MCF 10A (cell line): ENCODE measurements around the gene PHF5A. TPM values are rescaled to one million over a fixed set of nuclear protein-coding genes. Genes with fewer than 3 reads are reported as not detected.

Experiments used
- BruUV-seq: library from RNA; stranded (reverse); fragments of 400-500 nt; replicated peaks from 2 replicates; lab custom pipeline; 2021; lab: Mats Ljungman, UMichigan
- CTCF ChIA-PET: fragments of 300-600 bp; sonication (Branson Sonifier 250); formaldehyde crosslinking; extraction: SDS; loops from one replicate; lab custom pipeline; 2021; ENCODE audit warnings: antibody characterized with exemption, inconsistent platforms; lab: Yijun Ruan, JAX
- POLR2A ChIA-PET: fragments of 300-600, 350-650 bp; sonication (Branson Sonifier 250); formaldehyde crosslinking; extraction: SDS; loops from one replicate; lab custom pipeline; 2020; ENCODE audit warnings: antibody characterized with exemption, inconsistent platforms; lab: Yijun Ruan, JAX
- DNase-seq: peaks from one replicate; pipeline ENCODE4 v3.0.0-alpha.2; 2018; ENCODE audit not compliant: unreplicated experiment
- H3K27ac Mint-ChIP-seq: one replicate; pipeline ENCODE4 v1.8.0; 2022; ENCODE audit warnings: mild to moderate bottlenecking, low read depth, mixed read lengths; ENCODE audit not compliant: unreplicated experiment
- H3K27me3 Mint-ChIP-seq: one replicate; pipeline ENCODE4 v1.8.0; 2022; ENCODE audit warnings: mixed read lengths; ENCODE audit not compliant: insufficient read depth, unreplicated experiment
- H3K36me3 Mint-ChIP-seq: one replicate; pipeline ENCODE4 v1.8.0; 2022; ENCODE audit warnings: mild to moderate bottlenecking, moderate library complexity, mixed read lengths; ENCODE audit not compliant: insufficient read depth, unreplicated experiment
- H3K4me1 Mint-ChIP-seq: one replicate; pipeline ENCODE4 v1.8.0; 2022; ENCODE audit warnings: mixed read lengths; ENCODE audit not compliant: insufficient read depth, unreplicated experiment
- H3K4me3 Mint-ChIP-seq: one replicate; pipeline ENCODE4 v1.8.0; 2022; ENCODE audit warnings: mild to moderate bottlenecking, moderate library complexity, mixed read lengths; ENCODE audit not compliant: unreplicated experiment
- H3K9me3 Mint-ChIP-seq: one replicate; pipeline ENCODE4 v1.8.0; 2022; ENCODE audit warnings: mixed read lengths; ENCODE audit not compliant: unreplicated experiment
- intact Hi-C: fragments of 100-400 bp; cut with micrococcal nuclease; formaldehyde crosslinking; loops from 2 replicates; pipeline ENCODE4 v1.14.1; 2022
- total RNA-seq: library from RNA; stranded (reverse); gene quantifications from 2 replicates; pipeline ENCODE4 v1.2.3, GENCODE V29; 2022
- TF ChIP-seq, protein P1 (sequence below): fragments of 200-600 bp; IDR thresholded peaks from one replicate; pipeline ENCODE4 v1.8.0; 2022; ENCODE audit warnings: antibody characterized with exemption, mild to moderate bottlenecking; ENCODE audit not compliant: unreplicated experiment

Gene PHF5A
- total RNA-seq, 1 experiment from 2014 or later = 62.3 TPM

DNA sequence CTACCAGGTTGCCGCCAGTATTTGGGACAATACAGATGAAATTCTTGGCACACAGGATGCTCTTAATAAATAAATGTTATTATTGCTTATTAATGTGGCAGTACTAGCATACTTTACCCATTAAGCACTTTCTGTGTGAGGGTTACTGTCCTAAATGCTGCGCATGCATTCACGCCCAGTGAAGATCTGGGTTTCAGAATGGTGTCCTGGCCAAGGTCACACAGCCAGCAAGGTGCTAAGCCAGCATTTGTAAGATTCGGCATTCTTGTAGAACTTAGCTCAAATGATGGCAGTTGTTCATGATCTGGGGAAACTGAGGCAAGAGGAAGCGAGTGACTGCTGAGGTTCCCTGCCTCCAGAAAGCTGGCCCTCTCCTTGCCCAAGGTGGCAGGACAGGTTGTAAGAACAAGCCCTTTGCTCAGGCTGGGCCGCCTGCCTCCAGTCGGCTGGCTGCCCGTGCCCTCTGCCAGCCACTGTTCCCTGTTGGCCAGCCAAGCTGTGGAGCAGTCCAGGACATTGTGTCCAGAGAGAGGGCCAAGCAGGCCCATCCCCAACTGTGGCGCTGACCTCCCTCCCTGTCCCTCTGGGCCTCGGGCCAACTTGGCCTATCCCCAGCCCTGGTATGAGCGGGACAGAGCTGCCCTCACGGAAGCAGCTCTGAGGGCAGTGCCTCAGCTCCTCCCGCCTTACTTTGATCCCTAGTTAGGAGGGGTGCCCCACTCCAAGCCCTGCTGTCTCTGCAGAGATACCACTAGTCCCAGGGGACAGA is 50.7 kb downstream of the PHF5A start:
- CTCF ChIA-PET = interaction anchor here (0.8 to 1.6 kb wide), 6 partner anchors 14 to 139 kb away, joined by 3 to 6 read pairs (median 3); no protein-coding TSS in a partner anchor

DNA sequence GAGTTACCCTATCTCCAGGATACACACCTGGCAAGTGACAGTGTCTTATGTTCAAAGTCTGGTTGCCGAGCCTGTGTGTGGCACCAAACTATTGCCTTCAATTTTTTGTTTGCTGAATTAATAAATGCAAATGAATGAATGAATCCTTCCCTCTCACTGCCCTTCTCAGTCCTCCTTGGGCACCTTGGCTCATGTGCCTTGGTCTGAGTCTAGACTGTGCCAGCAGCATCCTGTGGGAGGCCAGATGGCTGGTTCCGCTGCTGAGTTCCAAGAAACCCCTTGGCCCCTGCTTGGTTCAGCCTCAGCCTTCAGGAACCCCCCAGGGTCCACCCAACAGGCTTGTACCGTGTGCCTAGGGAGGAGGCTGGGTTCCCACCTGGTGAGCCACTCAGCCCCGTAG is 52.9 kb downstream of the PHF5A start:
- POLR2A ChIA-PET = no interaction called here
- no peaks in the 10 kb centered on the region for H3K9me3 Mint-ChIP-seq

More for the DNA sequence above, 50.7 kb downstream of the PHF5A start:
- H3K36me3 Mint-ChIP-seq = peaks cover 13% of the 10 kb centered on the region
- intact Hi-C loops = no loop called here
- H3K27me3 Mint-ChIP-seq = no peaks in the 10 kb centered on the region
- POLR2A ChIA-PET = interaction anchor here (1.0 to 4.5 kb wide), 9 partner anchors 18 to 132 kb away, joined by 3 to 39 read pairs (median 5); partner anchors contain the start of genes PHF5A, RANGAP1 and TOB2
- DNase-seq = peak; percentile 85
- H3K4me1 Mint-ChIP-seq = peaks cover 15% of the 10 kb centered on the region
- no TSS peak for BruUV-seq
- H3K4me3 Mint-ChIP-seq = no peak overlapping the region
- no peak overlapping the region for H3K27ac Mint-ChIP-seq
- TF ChIP-seq, protein P1, sequence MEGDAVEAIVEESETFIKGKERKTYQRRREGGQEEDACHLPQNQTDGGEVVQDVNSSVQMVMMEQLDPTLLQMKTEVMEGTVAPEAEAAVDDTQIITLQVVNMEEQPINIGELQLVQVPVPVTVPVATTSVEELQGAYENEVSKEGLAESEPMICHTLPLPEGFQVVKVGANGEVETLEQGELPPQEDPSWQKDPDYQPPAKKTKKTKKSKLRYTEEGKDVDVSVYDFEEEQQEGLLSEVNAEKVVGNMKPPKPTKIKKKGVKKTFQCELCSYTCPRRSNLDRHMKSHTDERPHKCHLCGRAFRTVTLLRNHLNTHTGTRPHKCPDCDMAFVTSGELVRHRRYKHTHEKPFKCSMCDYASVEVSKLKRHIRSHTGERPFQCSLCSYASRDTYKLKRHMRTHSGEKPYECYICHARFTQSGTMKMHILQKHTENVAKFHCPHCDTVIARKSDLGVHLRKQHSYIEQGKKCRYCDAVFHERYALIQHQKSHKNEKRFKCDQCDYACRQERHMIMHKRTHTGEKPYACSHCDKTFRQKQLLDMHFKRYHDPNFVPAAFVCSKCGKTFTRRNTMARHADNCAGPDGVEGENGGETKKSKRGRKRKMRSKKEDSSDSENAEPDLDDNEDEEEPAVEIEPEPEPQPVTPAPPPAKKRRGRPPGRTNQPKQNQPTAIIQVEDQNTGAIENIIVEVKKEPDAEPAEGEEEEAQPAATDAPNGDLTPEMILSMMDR = no peak
- no peaks in the 10 kb centered on the region for H3K9me3 Mint-ChIP-seq

DNA sequence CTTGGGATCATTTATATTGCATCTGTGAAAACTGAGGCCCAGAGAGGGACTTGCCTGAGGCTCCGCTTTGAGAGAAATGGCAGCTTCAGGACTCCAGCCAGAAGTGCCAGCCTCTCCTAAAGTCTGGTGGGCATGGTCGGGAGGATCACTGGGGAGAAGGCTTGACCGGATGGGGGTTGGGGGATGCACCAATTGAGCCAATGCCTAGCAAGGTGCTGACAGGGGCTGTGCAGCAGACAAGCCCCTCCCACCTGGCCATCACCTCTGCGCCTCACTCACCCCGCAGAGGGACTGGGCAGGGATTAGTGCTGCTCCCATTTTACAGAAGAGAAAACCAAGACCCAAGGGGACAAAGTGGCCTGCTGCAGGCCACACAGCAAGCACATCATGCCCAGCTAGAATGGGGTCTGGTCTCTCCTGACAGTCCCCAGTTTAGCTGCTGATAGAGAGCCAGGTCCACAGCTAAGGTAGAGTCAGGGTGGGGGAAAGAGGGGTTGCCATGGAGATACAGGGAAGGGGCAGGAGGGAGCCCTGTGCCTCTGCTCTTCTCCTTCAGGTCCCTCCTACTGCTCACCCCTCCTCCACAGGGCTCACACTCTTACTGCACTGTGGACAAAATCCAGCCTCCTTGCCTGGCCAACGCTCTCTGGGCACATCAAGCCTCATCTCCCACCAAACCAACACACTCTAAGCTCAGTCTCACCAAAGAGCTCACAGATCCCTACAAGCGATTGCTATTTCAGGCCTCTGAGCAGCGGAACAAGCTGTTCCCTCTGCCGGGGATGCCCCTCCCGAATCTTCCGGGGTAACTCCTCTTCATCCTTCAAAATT is 57.3 kb downstream of the PHF5A start:
- CTCF ChIA-PET = interaction anchor here (0.6 to 2.8 kb wide), 5 partner anchors 53 to 693 kb away, joined by 3 to 17 read pairs (median 4); no protein-coding TSS in a partner anchor
- intact Hi-C loops = no loop called here
- DNase-seq = no peak
- TF ChIP-seq, protein P1 = no peak
- no TSS peak for BruUV-seq
- peak overlapping the region; percentile 33 for H3K27ac Mint-ChIP-seq
- H3K9me3 Mint-ChIP-seq = no peaks in the 10 kb centered on the region
- no peaks in the 10 kb centered on the region for H3K27me3 Mint-ChIP-seq
- peaks cover 6% of the 10 kb centered on the region for H3K36me3 Mint-ChIP-seq
- H3K4me3 Mint-ChIP-seq = no peak overlapping the region
- H3K4me1 Mint-ChIP-seq = peaks cover 25% of the 10 kb centered on the region
- POLR2A ChIA-PET = interaction anchor here (1.0 to 1.7 kb wide), 3 partner anchors 58 to 123 kb away, joined by 3 to 6 read pairs (median 5); partner anchors contain the start of genes ACO2 and PHF5A

More for the DNA sequence above, 52.9 kb downstream of the PHF5A start:
- H3K27me3 Mint-ChIP-seq = no peaks in the 10 kb centered on the region
- no peak for DNase-seq
- CTCF ChIA-PET = no interaction called here
- H3K4me1 Mint-ChIP-seq = peaks cover 26% of the 10 kb centered on the region
- H3K27ac Mint-ChIP-seq = no peak overlapping the region
- TF ChIP-seq, protein P1 = no peak
- peaks cover 6% of the 10 kb centered on the region for H3K36me3 Mint-ChIP-seq
- intact Hi-C loops = no loop called here
- peak overlapping the region; percentile 23 for H3K4me3 Mint-ChIP-seq
- BruUV-seq = no TSS peak
